Glomerular visceral epithelial cell (primary cell): ENCODE measurements around the gene DNAJC9.
A peak's percentile ranks its signal among the peaks of the same experiment; 100 is the strongest.

Experiments
- DNase-seq: peaks from one replicate; pipeline ENCODE4 v3.0.0-alpha.2; 2016; ENCODE audit errors: extremely low spot score

The DNAJC9 gene

GRCh38 chr10:73239908-73240307, 7.1 kb downstream of the DNAJC9 start:
- no peak for DNase-seq

GRCh38 chr10:73238990-73239566, 8.0 kb downstream of the DNAJC9 start:
- no peak for DNase-seq

GRCh38 chr10:73234695-73235094, 12.4 kb downstream of the DNAJC9 start:
- DNase-seq: no peak

- DNase-seq: no peak
Measured at GRCh38 chr10:73233883-73234282, 13.2 kb downstream of the DNAJC9 start.

- DNase-seq: no peak
Measured at GRCh38 chr10:73232887-73233286, 14.2 kb downstream of the DNAJC9 start.

GRCh38 chr10:73229567-73229966, 17.5 kb downstream of the DNAJC9 start:
- DNase-seq: no peak

- DNase-seq: no peak
Measured at GRCh38 chr10:73228247-73228646, 18.8 kb downstream of the DNAJC9 start.

GRCh38 chr10:73226663-73227062, 20.4 kb downstream of the DNAJC9 start:
- DNase-seq: no peak

- no peak for DNase-seq
Measured at GRCh38 chr10:73225518-73225917, 21.5 kb downstream of the DNAJC9 start.

GRCh38 chr10:73220989-73221388, 26.1 kb downstream of the DNAJC9 start:
- no peak for DNase-seq

GRCh38 chr10:73219384-73219783, 27.7 kb downstream of the DNAJC9 start:
- DNase-seq: no peak

- peak; percentile 16 for DNase-seq
Measured at GRCh38 chr10:73218431-73219191, 28.4 kb downstream of the DNAJC9 start.

- DNase-seq: no peak
Measured at GRCh38 chr10:73217628-73218027, 29.4 kb downstream of the DNAJC9 start.

- DNase-seq: no peak
Measured at GRCh38 chr10:73215749-73216148, 31.3 kb downstream of the DNAJC9 start.

GRCh38 chr10:73211106-73211811, 35.8 kb downstream of the DNAJC9 start:
- no peak for DNase-seq

- no peak for DNase-seq
Measured at GRCh38 chr10:73210395-73211105, 36.5 kb downstream of the DNAJC9 start.

GRCh38 chr10:73209705-73210104, 37.4 kb downstream of the DNAJC9 start:
- DNase-seq: peak; percentile 42

- no peak for DNase-seq
Measured at GRCh38 chr10:73207883-73208282, 39.2 kb downstream of the DNAJC9 start.

GRCh38 chr10:73206385-73206784, 40.7 kb downstream of the DNAJC9 start:
- DNase-seq: no peak

- DNase-seq: no peak
Measured at GRCh38 chr10:73205890-73206289, 41.2 kb downstream of the DNAJC9 start.

GRCh38 chr10:73205081-73205480, 42.0 kb downstream of the DNAJC9 start:
- DNase-seq: no peak
